RWPE2 (cell line): Measurements from ENCODE around the gene FZD7.

ENCODE experiments used
- ATAC-seq: fragments of 200-7000 bp; cut with Tn5 transposase; 3 replicates; pipeline ENCODE4 v1.9.1; 2021; ENCODE audit warnings: low read depth
- DNase-seq: peaks from one replicate; pipeline ENCODE4 v3.0.0-alpha.2; 2020; ENCODE audit warnings: low spot score
- H3K27ac ChIP-seq: fragments of 450-650 bp; 2 replicates; pipeline ENCODE4 v1.5.1; 2017; ENCODE audit warnings: mild to moderate bottlenecking; ENCODE audit not compliant: poor library complexity, severe bottlenecking
- H3K27me3 ChIP-seq: fragments of 250-450 bp; sonication (Bioruptor Pico); 2 replicates; pipeline ENCODE4 v1.5.1; 2021; ENCODE audit warnings: mild to moderate bottlenecking, moderate library complexity; ENCODE audit not compliant: insufficient read depth, poor library complexity, severe bottlenecking
- H3K36me3 ChIP-seq: fragments of 250-450 bp; sonication (Bioruptor Pico); 2 replicates; pipeline ENCODE4 v1.5.1; 2020; ENCODE audit warnings: low read depth, mild to moderate bottlenecking, moderate library complexity
- H3K4me1 ChIP-seq: fragments of 250-450 bp; sonication (Bioruptor Pico); 2 replicates; pipeline ENCODE4 v1.5.1; 2021; ENCODE audit warnings: mild to moderate bottlenecking, moderate library complexity; ENCODE audit not compliant: insufficient read depth, poor library complexity, severe bottlenecking
- H3K4me3 ChIP-seq: fragments of 250-450 bp; sonication (Bioruptor Pico); 2 replicates; pipeline ENCODE4 v1.5.1; 2021; ENCODE audit warnings: mild to moderate bottlenecking, moderate library complexity; ENCODE audit not compliant: severe bottlenecking
- H3K9me3 ChIP-seq: fragments of 250-450 bp; sonication (Bioruptor Pico); 2 replicates; pipeline ENCODE4 v1.5.1; 2021; ENCODE audit warnings: mild to moderate bottlenecking, moderate library complexity; ENCODE audit not compliant: severe bottlenecking
- TF ChIP-seq, protein P1 (sequence below): fragments of 450-650 bp; IDR thresholded peaks from one replicate; pipeline ENCODE4 v1.5.1; 2017; ENCODE audit warnings: mild to moderate bottlenecking, moderate library complexity; ENCODE audit not compliant: poor library complexity, severe bottlenecking

FZD7 gene

DNA sequence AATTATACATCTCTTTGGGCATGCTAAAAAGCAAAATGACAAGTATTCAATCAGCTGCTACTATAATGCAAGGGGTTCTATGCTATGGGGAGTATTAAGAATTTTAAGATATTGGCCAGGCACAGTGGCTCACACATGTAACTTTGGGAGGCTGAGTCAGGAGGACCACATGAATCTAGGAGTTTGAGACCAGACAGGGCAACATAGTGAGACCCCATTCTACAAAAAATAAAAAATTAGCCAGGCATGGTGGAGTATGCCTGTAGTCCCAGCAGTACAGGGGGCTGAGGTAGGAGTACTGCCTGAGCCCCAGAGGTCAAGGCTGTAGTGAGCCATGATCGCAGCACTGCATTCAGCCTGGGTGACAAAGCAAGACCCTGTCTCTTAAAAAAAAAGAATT lies 33.9 kb downstream of the FZD7 start:
- Histone ChIP-seq H3K4me3 (no peak overlapping the region), H3K4me1 (no peaks in the 10 kb centered on the region), H3K36me3 (no peaks in the 10 kb centered on the region), H3K27me3 (no peaks in the 10 kb centered on the region), H3K9me3 (no peaks in the 10 kb centered on the region), H3K27ac (no peak overlapping the region)
- no peak for ATAC-seq
- TF ChIP-seq, protein P1, sequence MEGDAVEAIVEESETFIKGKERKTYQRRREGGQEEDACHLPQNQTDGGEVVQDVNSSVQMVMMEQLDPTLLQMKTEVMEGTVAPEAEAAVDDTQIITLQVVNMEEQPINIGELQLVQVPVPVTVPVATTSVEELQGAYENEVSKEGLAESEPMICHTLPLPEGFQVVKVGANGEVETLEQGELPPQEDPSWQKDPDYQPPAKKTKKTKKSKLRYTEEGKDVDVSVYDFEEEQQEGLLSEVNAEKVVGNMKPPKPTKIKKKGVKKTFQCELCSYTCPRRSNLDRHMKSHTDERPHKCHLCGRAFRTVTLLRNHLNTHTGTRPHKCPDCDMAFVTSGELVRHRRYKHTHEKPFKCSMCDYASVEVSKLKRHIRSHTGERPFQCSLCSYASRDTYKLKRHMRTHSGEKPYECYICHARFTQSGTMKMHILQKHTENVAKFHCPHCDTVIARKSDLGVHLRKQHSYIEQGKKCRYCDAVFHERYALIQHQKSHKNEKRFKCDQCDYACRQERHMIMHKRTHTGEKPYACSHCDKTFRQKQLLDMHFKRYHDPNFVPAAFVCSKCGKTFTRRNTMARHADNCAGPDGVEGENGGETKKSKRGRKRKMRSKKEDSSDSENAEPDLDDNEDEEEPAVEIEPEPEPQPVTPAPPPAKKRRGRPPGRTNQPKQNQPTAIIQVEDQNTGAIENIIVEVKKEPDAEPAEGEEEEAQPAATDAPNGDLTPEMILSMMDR: no peak
- DNase-seq: no peak

DNA sequence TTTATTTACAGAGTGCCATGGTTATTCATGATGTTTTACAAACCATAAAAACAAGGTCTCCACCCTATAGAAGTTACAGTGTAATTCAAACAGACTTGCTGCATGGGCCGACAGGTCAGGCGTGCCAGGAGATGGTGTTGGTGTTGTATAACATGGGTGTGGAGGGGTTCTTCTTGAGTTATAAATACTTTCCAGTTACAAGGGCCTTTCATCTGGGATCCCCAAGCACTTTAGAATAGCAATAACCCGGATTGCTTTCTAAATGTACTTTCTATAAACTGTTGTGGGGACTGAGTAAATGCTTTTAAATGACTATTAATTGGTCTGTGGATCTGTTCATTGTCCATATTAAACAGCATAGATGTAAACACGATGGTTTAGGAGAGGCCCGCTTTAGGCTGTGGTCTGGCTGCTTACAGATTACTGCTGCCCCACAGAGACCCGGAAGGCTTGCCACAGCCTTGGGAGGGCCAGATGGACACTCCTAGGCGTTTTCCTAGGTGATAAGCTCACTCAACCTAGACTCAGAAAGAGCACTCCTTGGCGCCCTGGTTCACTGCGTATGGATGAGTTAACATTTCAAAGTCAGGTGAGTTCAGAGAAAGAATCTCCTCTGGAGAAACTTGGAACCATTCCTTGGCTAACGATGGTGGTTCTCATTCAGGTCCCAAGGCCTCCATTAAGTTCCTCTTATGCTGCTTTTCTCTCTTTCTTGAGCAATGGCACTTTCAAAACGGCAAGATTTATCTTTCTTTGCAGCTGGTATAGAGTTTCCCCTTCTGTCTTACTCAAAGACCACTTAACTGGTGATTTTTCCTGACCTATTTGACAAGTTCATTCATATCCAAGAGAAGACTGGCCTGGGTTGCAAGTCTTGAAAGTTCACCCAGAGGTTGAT lies 35.8 kb downstream of the FZD7 start:
- Histone ChIP-seq H3K27ac (no peak overlapping the region), H3K4me1 (no peaks in the 10 kb centered on the region), H3K36me3 (no peaks in the 10 kb centered on the region), H3K4me3 (no peak overlapping the region), H3K27me3 (no peaks in the 10 kb centered on the region), H3K9me3 (no peaks in the 10 kb centered on the region)
- ATAC-seq (no peak), DNase-seq (no peak)
- TF ChIP-seq, protein P1: no peak

DNA sequence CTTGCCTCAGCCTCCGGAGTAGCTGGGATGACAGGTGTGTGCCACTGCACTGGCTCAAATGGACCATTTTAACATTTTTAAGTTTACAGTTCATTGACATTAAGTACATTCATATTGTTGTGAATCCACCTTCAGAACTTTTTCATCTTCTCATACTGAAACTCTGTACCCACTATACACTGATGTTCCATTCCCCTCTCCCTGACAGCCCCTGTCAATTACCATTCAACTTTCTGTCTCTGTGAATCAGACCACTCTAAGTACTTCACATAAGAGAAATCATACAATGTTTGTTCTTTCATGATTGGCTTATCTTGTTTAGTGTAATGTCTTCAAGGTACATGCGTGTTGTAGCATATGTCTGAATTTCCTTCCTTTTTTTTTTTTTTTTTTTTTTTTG lies 37.5 kb downstream of the FZD7 start:
- H3K9me3 ChIP-seq: no peaks in the 10 kb centered on the region
- ATAC-seq: no peak
- no peaks in the 10 kb centered on the region for H3K36me3 ChIP-seq
- TF ChIP-seq, protein P1: no peak
- H3K27ac ChIP-seq: no peak overlapping the region
- H3K4me3 ChIP-seq: no peak overlapping the region
- no peak for DNase-seq
- H3K4me1 ChIP-seq: no peaks in the 10 kb centered on the region
- H3K27me3 ChIP-seq: no peaks in the 10 kb centered on the region

DNA sequence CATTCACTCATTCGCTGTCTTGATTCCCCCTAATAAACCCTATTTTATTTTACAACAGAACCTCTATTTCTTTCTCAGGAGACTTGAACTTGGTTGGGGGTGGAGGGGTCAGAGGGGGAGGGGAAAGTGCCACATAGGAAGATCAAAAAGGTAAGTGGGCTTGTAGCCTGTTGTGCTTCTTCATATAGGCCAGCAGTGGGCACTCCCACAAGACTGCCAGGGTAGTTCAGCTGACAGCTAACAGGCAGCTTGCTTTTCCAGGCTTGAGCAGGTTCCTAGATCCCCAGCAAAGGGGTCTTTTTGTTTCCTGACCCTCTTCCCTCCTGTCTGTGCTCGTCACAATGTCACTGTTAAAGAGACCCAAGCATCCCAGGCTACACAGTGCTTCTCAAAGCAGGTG lies 38.6 kb downstream of the FZD7 start:
- H3K36me3 ChIP-seq: no peaks in the 10 kb centered on the region
- ATAC-seq (no peak), DNase-seq (no peak)
- H3K9me3 ChIP-seq: no peaks in the 10 kb centered on the region
- no peaks in the 10 kb centered on the region for H3K27me3 ChIP-seq
- TF ChIP-seq, protein P1: peak; percentile 19
- H3K4me3 ChIP-seq: no peak overlapping the region
- no peaks in the 10 kb centered on the region for H3K4me1 ChIP-seq
- no peak overlapping the region for H3K27ac ChIP-seq
